HG02870 (cell line): ENCODE measurements around the gene RNH1.

Experiments used
- ATAC-seq: cut with Tn5 transposase; IDR thresholded peaks from one replicate; pipeline ENCODE4 v1.9.1; 2021; ENCODE audit warnings: mild to moderate bottlenecking, moderate library complexity; ENCODE audit not compliant: unreplicated experiment

The RNH1 gene

GRCh38 chr11:459511-460220 lies 47.4 kb downstream of the RNH1 start:
- ATAC-seq: no peak

GRCh38 chr11:457111-457760 lies 49.8 kb downstream of the RNH1 start:
- no peak for ATAC-seq

- ATAC-seq: no peak
Measured at GRCh38 chr11:456533-456932, 50.5 kb downstream of the RNH1 start.

- ATAC-seq: no peak
Measured at GRCh38 chr11:455566-456147, 51.4 kb downstream of the RNH1 start.

- ATAC-seq: no peak
Measured at GRCh38 chr11:454801-455565, 52.1 kb downstream of the RNH1 start.

GRCh38 chr11:454043-454442 lies 53.0 kb downstream of the RNH1 start:
- no peak for ATAC-seq

- ATAC-seq: no peak
Measured at GRCh38 chr11:453564-453963, 53.5 kb downstream of the RNH1 start.

GRCh38 chr11:452916-453527 lies 54.0 kb downstream of the RNH1 start:
- no peak for ATAC-seq

- no peak for ATAC-seq
Measured at GRCh38 chr11:452203-452744, 54.8 kb downstream of the RNH1 start.

GRCh38 chr11:451738-452137 lies 55.3 kb downstream of the RNH1 start:
- no peak for ATAC-seq

GRCh38 chr11:450809-451451 lies 56.1 kb downstream of the RNH1 start:
- no peak for ATAC-seq

GRCh38 chr11:449889-450808 lies 56.9 kb downstream of the RNH1 start, which contains the start of gene PTDSS2:
Gene PTDSS2, plus strand, starts transcription at chr11:450279. Its CDS starts 177 bp downstream, at chr11:450456.
- ATAC-seq: peak; percentile 68

- ATAC-seq: no peak
Measured at GRCh38 chr11:447923-448731, 58.9 kb downstream of the RNH1 start.

- no peak for ATAC-seq
Measured at GRCh38 chr11:446891-447290, 60.2 kb downstream of the RNH1 start.

- ATAC-seq: no peak
Measured at GRCh38 chr11:445765-446588, 61.1 kb downstream of the RNH1 start.
